NCI-H2107 treated with DMSO at 0.1 percent for 48 hours (cell line): Measurements from ENCODE around the gene HOXC12.

Source experiments
- DNase-seq: peaks from one replicate; lab custom pipeline; 2025; ENCODE audit not compliant: unreplicated experiment; lab: John Stamatoyannopoulos, UW

The HOXC12 gene

GRCh38 chr12:53972152-53972702 lies 17.5 kb downstream of the HOXC12 start:
- no peak for DNase-seq

DNA sequence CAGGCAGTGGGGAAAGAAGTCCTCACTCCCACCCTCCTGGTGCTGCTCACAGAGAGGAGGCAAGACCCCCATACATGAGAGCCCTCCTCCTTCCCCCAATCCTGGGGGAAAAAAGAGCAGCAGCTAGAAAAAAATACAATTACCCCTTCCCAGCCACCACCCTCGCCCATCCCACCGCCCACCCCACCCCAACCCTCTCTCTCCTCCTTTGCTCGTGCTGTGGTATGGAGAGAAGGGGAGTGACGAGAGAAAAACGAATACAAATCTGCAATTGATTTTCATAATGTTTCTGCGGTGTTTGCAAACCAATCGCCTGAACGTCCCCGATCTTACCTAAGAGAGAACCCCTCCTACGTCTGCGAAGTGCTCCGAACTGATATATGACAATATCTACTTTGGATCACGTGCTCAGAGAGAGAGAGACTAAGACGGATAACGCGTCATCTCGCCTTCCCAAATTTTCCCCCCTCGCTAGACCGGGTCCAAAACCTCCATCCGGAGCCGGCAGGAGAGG lies 18.1 kb downstream of the HOXC12 start, which contains the start of gene HOXC11:
Gene HOXC11, plus strand, starts transcription at position 405 of the 514 bp plus-strand sequence. CDS start 116 bp downstream, outside the sequence.
- no peak for DNase-seq

DNA sequence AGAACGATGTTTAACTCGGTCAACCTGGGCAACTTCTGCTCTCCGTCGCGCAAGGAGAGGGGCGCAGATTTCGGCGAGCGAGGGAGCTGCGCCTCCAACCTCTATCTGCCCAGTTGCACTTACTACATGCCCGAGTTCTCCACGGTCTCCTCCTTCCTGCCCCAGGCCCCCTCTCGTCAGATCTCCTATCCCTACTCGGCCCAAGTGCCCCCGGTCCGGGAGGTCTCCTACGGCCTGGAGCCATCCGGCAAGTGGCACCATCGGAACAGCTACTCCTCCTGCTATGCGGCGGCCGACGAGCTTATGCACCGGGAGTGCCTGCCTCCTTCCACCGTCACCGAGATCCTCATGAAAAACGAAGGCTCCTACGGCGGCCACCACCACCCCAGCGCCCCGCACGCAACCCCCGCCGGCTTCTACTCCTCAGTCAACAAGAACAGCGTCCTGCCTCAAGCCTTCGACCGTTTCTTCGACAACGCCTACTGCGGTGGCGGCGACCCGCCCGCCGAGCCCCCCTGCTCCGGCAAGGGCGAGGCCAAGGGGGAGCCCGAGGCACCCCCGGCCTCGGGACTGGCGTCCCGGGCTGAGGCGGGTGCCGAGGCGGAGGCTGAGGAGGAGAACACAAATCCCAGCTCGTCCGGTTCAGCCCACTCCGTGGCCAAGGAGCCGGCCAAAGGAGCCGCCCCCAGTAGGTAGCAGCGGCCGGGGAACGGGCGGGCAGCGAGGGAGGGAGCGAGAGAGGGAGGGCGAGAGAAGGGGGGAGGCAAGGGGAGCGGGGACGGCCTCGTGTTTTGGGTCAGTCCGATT lies 18.7 kb downstream of the HOXC12 start:
- DNase-seq, result no peak

DNA sequence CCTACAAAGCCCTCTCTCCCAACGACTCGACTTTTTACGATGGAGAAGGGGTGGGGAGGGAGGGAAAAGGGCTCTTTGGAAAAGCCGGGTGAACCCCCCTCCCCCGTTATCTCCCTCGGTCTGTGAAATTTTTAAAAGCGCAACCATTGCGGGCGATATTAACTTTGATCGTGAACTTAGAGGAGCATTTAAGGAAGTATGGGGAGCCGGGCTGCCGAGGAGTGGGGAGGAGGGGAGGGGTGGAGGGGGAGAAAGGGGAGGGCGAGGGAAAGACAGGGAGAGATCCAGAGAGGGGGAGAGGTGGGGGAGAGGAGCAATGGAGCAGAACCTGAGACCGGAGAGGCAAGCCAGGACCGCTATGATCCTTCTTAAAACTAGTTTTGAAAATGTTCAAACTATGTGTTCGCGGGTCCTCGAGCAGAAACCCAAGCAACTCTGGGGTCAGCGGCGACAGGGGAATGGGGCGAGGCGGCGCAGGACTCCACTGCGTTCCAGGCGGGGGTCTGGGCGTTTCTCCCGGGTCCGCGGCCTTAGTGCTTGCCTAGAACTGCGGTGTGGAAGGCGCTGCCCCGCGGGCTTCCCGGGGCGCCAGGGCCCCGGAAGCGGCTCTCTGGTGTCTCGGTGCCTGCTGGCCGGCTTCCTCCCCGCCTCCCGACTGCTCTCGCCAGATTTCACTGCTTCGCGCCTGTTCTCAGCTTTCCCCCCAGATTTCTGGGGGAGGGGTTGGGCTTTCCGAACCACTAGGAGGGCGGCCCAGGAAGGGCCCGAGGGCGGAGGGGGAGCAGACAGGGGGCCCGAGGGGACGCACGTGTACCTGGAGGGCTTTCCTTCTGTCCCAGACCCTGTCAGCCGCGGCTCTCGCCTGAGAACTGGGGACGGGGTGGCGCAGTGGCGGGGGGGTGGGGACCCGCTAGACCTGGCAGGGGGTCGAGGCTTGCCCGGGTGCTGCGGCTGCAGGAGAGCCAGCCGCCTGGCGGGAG lies 19.7 kb downstream of the HOXC12 start, which contains the start of gene HOTAIR:
Gene HOTAIR, minus strand, starts transcription at position 871 of the 980 bp plus-strand sequence.
- DNase-seq, result no peak

GRCh38 chr12:53975064-53975471 lies 20.4 kb downstream of the HOXC12 start:
- no peak for DNase-seq

GRCh38 chr12:53975479-53976152 lies 20.9 kb downstream of the HOXC12 start:
- no peak for DNase-seq

- no peak for DNase-seq
Measured at GRCh38 chr12:53976172-53976822, 21.6 kb downstream of the HOXC12 start.

- DNase-seq, result no peak
Measured at GRCh38 chr12:53976823-53977595, 22.3 kb downstream of the HOXC12 start.

- no peak for DNase-seq
Measured at GRCh38 chr12:53977596-53978445, 23.1 kb downstream of the HOXC12 start.

GRCh38 chr12:53978477-53979356 lies 24.0 kb downstream of the HOXC12 start:
- no peak for DNase-seq

DNA sequence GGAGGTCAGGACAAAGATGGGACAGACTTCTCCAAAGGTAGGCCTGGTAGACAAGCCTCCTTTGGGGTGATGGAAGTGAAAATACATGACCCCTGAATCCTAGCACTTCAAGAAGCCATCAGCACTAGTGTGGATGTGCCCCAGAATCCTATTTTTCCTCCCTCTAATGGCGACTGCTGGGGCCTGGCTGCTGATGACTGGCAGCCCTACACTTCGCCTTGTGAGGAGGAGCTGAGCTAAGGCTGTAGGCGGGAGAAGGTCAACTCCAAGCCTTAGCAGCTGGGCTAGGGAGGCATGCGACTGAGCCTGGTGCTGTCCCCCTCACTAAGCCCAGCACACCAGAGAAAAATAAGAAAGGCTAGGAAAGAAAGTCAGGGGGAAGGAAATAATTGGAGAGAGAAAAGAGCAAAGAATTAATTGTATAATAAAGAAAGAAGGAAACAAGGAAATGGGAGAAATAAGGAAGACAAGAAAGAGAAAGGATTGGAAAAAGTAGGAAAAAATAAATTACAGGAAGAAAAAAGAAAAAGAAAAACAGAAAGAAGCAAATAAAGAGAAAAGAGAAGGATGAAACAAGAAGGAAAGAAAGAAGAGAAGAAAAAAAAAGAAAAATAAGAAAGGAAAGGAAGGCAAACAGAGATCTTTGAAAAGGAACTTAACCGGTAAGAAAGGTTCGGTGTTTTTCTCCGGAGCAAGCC lies 25.6 kb downstream of the HOXC12 start:
- DNase-seq, result no peak

DNA sequence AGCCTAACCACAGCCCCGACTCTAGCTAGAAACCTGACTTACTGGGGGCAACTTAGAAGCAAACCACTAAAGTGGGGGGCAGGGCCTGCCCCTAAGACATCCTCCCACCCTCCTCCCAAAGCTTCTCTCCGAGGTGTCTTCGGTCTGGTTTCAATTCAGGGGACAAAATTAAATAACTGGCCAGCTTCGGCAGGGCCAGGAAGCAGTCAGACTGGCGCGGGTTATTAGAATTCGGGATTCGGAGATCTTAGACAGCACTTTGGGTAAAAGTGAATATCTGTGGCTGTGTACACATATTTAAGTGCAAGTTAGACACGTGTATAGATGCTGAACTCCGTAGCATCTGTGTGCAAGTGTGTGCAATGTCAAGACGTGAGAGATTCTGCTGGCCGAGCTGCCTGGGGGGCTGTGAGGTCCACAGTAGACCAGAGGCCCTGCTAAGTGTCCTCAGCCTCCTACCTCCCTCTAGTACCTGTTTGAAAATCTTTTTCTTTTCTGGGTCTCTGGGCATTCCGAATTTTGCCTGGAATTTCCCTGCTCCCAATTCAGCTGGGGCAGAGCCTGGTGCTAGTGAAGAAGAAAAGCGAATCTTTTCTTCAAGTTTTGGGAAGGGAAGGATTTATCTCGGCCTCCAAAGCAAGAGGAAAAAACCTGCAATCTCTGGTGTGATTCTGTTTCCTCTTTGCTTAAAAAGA lies 26.2 kb downstream of the HOXC12 start:
- DNase-seq, result no peak

DNA sequence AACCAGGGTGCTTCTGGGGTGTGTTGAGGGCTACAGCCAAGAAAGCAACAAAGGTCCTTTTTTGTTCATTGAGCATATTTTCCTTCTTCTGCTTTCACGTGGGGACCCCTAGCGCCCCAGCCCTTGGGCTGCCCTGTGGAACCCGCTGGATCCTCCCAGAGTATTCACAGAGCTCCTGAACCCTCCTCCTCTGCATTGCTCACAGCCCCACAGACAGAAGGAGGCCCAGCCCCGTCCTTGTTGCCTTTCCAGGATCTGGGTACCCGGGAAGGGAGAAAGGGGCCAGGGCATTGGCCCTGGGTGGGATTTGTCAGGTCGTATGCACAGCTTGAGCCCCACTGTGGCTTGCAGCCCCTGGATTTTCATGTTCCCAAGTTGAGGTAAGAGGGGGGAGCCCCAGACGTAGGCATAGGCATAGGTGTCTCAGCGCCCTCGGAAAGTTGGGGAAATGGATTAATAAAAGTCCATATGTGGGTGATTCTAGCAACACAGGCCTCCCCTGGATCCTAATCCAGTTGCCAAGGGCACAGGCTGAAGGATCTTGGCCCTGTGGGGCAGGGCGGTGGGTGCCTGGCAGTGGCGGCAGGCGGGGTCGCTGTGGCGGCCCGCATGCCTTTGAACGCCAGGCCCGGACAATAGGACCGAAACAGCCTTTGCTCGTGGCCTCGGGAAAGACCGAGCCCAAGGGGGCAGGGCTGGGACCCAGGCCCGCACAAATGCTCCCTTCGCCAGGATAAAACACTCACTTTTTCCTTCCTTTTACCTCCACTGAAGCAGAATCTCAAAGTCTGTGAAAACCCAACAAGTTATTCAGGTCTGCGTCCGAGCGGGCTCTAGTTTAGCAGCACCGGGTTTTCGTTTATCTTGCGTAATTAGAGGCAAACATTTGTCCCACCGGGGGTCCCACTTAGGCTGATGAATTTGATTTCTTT lies 27.2 kb downstream of the HOXC12 start:
- no peak for DNase-seq

GRCh38 chr12:53982648-53983567 lies 28.2 kb downstream of the HOXC12 start:
- no peak for DNase-seq
